Ovary (tissue), 10 donors: Measurements from ENCODE around the gene SCN4B. TPM values are rescaled to one million over a fixed set of nuclear protein-coding genes. Genes with fewer than 3 reads are reported as not detected.

Experiments
- DNase-seq, 5 donors: peaks; one replicate each; pipeline ENCODE4 v3.0.0-alpha.2; 2019 to 2020
- H3K27ac ChIP-seq, 2 donors: fragments of 200-600 bp; one replicate each; pipeline versions ENCODE4 v1.5.1 to v1.8.0; 2019 to 2022
- H3K27me3 ChIP-seq: fragments of 200-600 bp; one replicate; pipeline ENCODE4 v1.8.0; 2022
- H3K36me3 ChIP-seq: fragments of 200-600 bp; sonication (generic); one replicate; pipeline ENCODE4 v1.5.1; 2019
- H3K4me1 ChIP-seq: one replicate; pipeline ENCODE4 v1.8.1; 2013; ENCODE audit warnings: mild to moderate bottlenecking, moderate library complexity; ENCODE audit not compliant: insufficient read depth
- H3K4me3 ChIP-seq: fragments of 200-600 bp; sonication (generic); one replicate; pipeline ENCODE4 v1.5.1; 2017
- H3K9me3 ChIP-seq, 2 donors: fragments of 200-600 bp in 1 of 2; sonication (generic) in 1 of 2; one replicate each; pipeline versions ENCODE4 v1.5.1 to v1.8.1; 2013 to 2019; ENCODE audit warnings: mild to moderate bottlenecking in 1 of 2, moderate library complexity in 1 of 2
- CTCF ChIP-seq, 3 donors: fragments of 450-650 bp in 2 of 3; fragments of 200-600 bp in 1 of 3; IDR thresholded peaks; one replicate each; pipeline versions ENCODE4 v1.5.1 to v1.8.0; 2016 to 2022; ENCODE audit warnings: antibody characterized with exemption in 3 of 3, mild to moderate bottlenecking in 1 of 3
- EP300 ChIP-seq: sonication (generic); formaldehyde crosslinking; IDR thresholded peaks from one replicate; pipeline ENCODE4 v1.6.1; 2017; ENCODE audit warnings: antibody characterized with exemption
- POLR2A ChIP-seq: fragments of 450-650 bp; IDR thresholded peaks from one replicate; pipeline ENCODE4 v1.6.1; 2017; ENCODE audit warnings: antibody characterized with exemption, mild to moderate bottlenecking, moderate library complexity
- WGBS, 3 donors: extraction: QIAGEN DNeasy Blood & Tissue Kit in 1 of 3; methylation state at CpG; one replicate each; pipeline versions ENCODE4 v1.1.5 to v1.1.7; 2013 to 2017; 5-methylcytosine and 5-hydroxymethylcytosine counted together
- intact Hi-C, 4 donors: fragments of 100-400 bp; cut with DNase I; formaldehyde crosslinking; loops; one replicate each; pipeline versions ENCODE4 v1.11.0 to v1.15.1; 2022 to 2023
- long read RNA-seq, 3 donors: library from polyadenylated mRNA in 2 of 3; unstranded in 2 of 3; transcript quantifications; one replicate each; pipeline ENCODE4 v2.0.0 and lab custom pipeline, GENCODE V29; 2021 to 2026
- polyA plus RNA-seq, 2 donors: library from polyadenylated mRNA; stranded (reverse); fragments of 200-250 nt in 1 of 2; fragments of 350-450 nt in 1 of 2; fragmentation: Illumina TruSeq in 1 of 2; extraction: RNeasy Lipid Tissue Mini Kit (QIAGEN cat#74804) in 1 of 2; gene quantifications; one replicate each; pipeline ENCODE4 v1.2.3, GENCODE V29; 2013 to 2014
- total RNA-seq, 7 donors: library from RNA; depleted of rRNA in 2 of 7; stranded (reverse); fragments of >200 nt in 2 of 7; fragmentation: NEBNext Ultra II Directional in 3 of 7; extraction: Animal tissue kit (Norgen Biotek cat#: 25700) in 3 of 7; gene quantifications; one replicate each; pipeline versions ENCODE4 v1.1.0 to v1.2.4, GENCODE V29; 2016 to 2023
- donor health status: DM: no; HTN: no; CAD: no; lungs with moderate emphysema.
- donor health status: DM: no; HTN: no; CAD: no.
- donor health status: Bipolar disorder and iron deficiency.
- donor health status: DM: yes; HTN: yes; CAD: no.
- donor health status: DM: no; HTN: no; CAD: no.
- donor health status: DM: yes; HTN: yes; CAD: no.

Gene SCN4B
- total RNA-seq (1 to 10 TPM in 1 of 7 donors, under 1 TPM in 6; 0.10 to 2.9 (median 0.52) TPM), polyA plus RNA-seq (10 to 100 TPM in 1 of 2 donors, under 1 TPM in 1; 0.50 to 13.3 TPM)
- long read RNA-seq, donor 1: 0 reads
- long read RNA-seq, donor 2: 0 reads
- long read RNA-seq, donor 3, partial matches to known transcripts: 0 of 3 reads
- long read RNA-seq, donor 3, other reads (novel, unspliced or antisense): 2 of 3 reads

GRCh38 chr11:118152552-118153471 lies at the start of gene SCN4B:
Gene SCN4B, minus strand, starts transcription at chr11:118152823. Its CDS starts 150 bp downstream, at chr11:118152673.
- TF ChIP-seq CTCF (IDR thresholded peaks at IDR 0.05) (no peak), POLR2A (no peak), EP300 (no peak)
- peaks cover 2% of the 10 kb centered on the region for H3K4me1 ChIP-seq
- WGBS, 3 donors: 1% methylated on average over 62 to 87 of the region's 88 CpGs
- H3K36me3 ChIP-seq: no peaks in the 10 kb centered on the region
- H3K27me3 ChIP-seq: no peaks in the 10 kb centered on the region
- intact Hi-C loops: no loop called here
- no peaks in the 10 kb centered on the region for H3K9me3 ChIP-seq
- no peak within 1 kb of the TSS for H3K27ac ChIP-seq
- peak within 1 kb of the TSS; percentile 45 for H3K4me3 ChIP-seq
- peak; percentile 50 to 78 (median 63) for DNase-seq

- intact Hi-C loops: no loop called here
- 81 to 88% (median 82%) methylated on average over 2 of the region's 2 CpGs for WGBS, 3 donors
- no peak for DNase-seq
These were observed 49.3 kb upstream of the SCN4B start for GRCh38 chr11:118201966-118202365.

GRCh38 chr11:118200901-118201680 lies 48.5 kb upstream of the SCN4B start:
- no peaks in the 10 kb centered on the region for H3K36me3 ChIP-seq
- no peak overlapping the region for H3K4me3 ChIP-seq
- no peaks in the 10 kb centered on the region for H3K9me3 ChIP-seq
- intact Hi-C loops: no loop called here
- no peak for DNase-seq
- H3K27me3 ChIP-seq: no peaks in the 10 kb centered on the region
- H3K4me1 ChIP-seq: no peaks in the 10 kb centered on the region
- no peak for TF ChIP-seq EP300
- no peak for TF ChIP-seq CTCF (IDR thresholded peaks at IDR 0.05)
- no peak for TF ChIP-seq POLR2A
- no peak overlapping the region for H3K27ac ChIP-seq
- WGBS, 3 donors: 89 to 93% (median 90%) methylated on average over 9 of the region's 9 CpGs

More at GRCh38 chr11:118201966-118202365, 49.3 kb upstream of the SCN4B start:
- Histone ChIP-seq H3K36me3 (no peaks in the 10 kb centered on the region), H3K27ac (no peak overlapping the region), H3K9me3 (no peaks in the 10 kb centered on the region), H3K4me3 (no peak overlapping the region), H3K27me3 (no peaks in the 10 kb centered on the region), H3K4me1 (no peaks in the 10 kb centered on the region)
- TF ChIP-seq EP300 (no peak), POLR2A (no peak), CTCF (IDR thresholded peaks at IDR 0.05) (no peak)

- intact Hi-C loops: no loop called here
- no peaks in the 10 kb centered on the region for H3K27me3 ChIP-seq
- H3K27ac ChIP-seq: no peak overlapping the region
- no peak for DNase-seq
- no peaks in the 10 kb centered on the region for H3K36me3 ChIP-seq
- H3K9me3 ChIP-seq: no peaks in the 10 kb centered on the region
- TF ChIP-seq EP300 (no peak), POLR2A (no peak), CTCF (IDR thresholded peaks at IDR 0.05) (no peak)
- 82 to 89% (median 84%) methylated on average over 5 of the region's 5 CpGs for WGBS, 3 donors
- no peak overlapping the region for H3K4me3 ChIP-seq
- H3K4me1 ChIP-seq: no peaks in the 10 kb centered on the region
These were observed 47.9 kb upstream of the SCN4B start for GRCh38 chr11:118200497-118200896.
